HG03378 (cell line): ENCODE results near the gene CACNA1C.

ENCODE experiments used
- ATAC-seq: cut with Tn5 transposase; IDR thresholded peaks from one replicate; pipeline ENCODE4 v1.9.1; 2021; ENCODE audit warnings: mild to moderate bottlenecking, moderate library complexity; ENCODE audit not compliant: unreplicated experiment

CACNA1C gene

DNA sequence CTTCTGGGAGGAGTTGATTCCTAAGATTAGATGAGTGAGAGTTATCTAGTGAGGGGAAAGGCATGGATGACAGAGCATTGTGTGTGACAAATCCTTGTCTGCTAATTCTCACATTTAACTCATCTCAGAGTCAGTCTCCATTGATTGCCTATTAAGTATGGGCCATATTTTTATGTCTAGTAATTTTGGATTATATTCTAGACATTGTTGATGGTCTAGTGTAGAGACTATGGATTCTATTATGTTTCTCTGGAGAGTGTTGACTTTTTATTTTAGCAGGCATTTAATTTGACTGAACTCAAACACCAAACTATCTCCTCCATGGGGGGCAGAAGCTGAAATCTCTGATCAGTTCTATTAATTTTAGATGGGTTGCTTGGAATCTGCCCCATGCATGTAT is 114.4 kb downstream of the CACNA1C start:
- ATAC-seq = no peak

DNA sequence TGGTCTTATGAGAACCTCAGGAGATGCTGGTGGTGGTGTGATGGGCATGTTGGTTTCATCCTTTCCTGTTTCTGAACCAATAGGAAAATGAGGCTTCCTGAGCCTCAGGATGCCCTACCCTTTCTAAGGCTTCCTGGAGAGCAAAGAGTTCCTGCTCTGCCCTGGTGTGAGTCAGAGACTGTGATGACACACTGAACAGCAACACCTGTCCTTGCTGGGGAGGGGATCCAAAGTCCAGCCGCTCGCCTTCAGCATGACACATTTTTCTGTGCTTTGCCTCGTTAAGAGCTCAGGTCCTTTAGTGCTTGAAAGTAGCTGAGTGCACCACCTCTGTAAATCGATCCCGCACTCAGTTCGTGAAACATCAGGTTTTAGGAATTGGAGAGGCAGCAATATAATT is 116.0 kb downstream of the CACNA1C start:
- ATAC-seq = no peak

DNA sequence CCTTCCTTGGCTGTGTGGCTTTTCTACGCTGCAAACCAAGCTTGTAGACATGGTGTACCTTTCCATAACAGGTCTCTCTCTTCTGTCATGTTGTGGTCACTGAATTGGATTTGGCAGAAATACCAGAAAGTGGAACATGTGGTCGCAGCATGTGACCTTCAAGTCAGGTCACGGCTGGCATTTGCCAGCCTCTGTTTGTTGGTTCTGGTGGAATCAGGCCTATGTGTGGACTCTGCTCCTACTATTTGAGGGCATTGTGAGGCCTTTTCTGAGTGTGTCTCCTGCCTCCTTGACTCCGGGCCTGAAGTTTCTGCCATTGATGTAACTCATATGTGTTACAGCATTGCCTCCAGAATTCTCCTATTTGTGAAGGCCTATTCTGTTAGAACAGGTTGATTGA is 116.7 kb downstream of the CACNA1C start:
- ATAC-seq = no peak

DNA sequence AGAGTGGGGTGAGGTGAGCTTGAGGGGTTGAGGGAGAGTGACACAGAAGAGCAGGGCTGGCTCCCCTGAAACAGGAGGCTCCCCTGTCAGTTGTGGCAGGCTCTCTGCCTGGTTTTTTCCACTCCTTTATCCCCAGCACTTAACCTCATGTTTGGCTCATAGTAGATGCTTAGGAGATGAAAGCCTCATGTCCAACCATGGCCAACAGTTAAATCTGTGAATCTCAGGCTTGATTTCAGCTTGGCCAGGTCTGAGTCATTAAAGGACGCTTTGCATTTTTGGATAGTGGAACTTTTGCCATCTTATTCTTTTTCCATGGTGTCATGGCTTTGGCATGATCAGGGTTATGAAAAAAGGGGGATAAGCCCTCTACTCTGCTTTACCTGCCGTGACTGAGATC is 117.2 kb downstream of the CACNA1C start:
- ATAC-seq = no peak

DNA sequence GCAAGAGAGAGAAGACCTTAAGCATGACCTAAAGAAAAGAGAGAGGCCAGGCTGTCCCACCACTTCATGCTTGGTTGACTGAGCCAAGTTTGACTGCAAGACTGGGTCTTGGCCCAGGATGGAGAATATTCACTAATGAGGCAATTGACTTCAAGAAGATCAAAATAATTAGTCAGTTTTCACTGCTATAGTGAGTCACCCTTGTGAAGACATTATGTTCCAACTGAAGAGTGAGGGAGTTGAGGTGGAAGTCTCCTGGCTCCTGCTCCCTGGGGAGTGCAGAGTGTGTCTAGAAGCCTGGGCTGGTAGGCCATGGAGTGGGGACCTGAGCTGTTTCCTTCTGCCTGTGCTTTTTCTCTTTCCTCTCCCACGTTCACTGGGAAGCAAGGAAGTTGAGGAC is 117.6 kb downstream of the CACNA1C start:
- no peak for ATAC-seq

DNA sequence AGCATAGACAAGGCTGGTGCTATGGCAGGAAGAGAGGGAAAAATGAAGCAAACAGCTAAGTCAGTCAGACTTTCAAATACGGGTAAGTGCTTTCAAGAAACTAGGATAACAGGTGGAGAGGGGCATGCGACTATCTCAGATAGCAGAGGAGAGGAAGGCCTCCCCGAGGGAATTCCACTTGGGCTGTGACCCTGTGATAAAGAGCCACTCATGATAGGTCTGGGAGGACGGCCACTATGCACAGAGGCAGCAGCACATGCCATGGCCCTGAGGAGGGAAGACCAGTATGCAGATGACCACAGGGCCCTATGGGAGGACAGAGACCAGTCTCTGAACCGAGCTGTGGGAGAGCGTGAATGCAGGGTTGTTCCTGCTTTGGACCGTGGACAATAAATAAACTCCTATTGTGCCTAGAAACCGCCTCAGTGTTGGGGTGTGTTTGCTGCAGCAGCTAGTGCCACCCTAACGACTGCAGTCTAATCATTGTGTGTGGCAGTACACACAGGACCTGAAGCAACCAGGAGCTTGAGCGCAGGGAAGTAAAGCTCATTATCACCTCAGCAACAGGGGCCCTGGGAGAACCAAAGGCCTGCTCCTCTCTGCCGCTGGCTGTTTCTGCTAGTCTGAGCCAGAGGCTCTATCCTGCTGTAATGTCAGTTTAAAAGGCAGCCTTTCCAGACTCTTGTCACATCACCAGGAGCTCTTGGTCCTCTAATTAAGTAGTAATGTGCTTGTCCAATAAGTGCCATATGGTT is 119.1 kb downstream of the CACNA1C start:
- no peak for ATAC-seq

DNA sequence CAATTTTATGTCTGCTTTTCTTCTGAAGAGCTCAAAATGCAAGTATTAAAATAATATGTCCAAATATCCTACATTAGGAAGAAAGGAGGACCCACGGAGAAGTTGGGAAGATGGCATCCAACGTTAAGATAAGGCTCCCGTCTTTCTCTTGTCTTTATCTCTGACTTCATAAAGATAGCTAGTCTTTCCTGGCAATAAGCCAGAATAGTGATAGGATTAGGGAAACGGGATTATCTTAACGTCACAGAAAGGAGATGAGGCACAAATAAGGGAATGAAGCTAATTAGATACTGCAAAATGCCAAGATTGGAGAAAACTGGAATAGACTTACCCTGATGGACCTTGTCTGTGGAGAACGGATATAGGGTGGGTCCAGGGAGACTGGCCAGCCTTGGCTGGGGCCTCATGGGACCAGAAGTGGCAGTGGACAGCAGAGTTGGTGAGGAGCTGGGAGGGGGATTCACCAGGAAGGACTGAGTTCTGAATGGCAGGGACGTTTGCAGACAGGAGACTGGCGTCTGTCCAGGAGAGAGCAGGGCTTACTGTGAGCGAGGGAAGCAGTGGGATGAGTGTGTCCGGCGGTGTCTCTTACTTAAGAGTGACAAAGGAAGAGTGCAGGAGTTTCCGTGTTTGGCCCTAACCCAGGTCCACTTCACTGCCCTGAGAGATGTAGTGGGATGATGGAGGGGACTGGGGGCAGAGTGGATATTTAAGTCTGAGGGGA is 119.9 kb downstream of the CACNA1C start:
- ATAC-seq = no peak

DNA sequence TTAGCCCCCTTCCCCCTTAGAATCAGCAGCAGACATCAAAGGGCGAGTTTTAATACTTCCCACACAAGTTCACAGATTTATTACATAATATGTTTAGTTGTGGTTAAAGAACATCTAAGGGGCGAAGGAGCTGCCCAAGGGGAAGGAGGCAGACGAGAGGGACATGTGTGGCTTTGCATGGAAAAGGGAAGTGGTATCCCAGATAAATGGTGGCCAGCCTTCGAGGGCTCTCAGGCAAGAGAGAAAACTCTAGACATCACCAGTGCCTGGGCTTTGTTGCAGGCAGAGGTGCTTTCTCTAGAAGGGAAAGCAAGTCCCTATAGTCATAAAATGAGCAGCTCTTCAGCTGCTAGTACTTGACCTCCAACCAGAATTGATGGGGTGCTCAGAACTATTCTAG is 121.2 kb downstream of the CACNA1C start:
- no peak for ATAC-seq

DNA sequence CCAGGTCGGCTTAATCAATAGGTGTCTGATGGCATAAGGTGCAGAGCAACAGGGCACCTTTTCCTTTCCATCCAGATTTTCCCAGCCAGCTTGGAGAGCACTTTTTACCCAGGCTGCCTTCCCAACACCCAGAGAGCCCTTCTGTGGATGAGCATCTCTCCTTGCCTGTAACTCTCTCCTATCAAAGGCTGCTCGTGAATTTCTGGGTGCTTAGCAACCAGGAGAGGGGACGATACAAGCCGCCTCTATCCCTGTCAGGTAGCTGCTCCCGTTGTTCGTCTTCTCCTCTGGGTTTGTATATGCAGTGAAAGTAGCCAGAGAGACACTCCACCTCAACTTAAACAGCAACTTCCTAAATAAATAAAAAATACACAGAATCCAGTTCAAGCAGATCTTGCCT is 124.2 kb downstream of the CACNA1C start:
- ATAC-seq = no peak

DNA sequence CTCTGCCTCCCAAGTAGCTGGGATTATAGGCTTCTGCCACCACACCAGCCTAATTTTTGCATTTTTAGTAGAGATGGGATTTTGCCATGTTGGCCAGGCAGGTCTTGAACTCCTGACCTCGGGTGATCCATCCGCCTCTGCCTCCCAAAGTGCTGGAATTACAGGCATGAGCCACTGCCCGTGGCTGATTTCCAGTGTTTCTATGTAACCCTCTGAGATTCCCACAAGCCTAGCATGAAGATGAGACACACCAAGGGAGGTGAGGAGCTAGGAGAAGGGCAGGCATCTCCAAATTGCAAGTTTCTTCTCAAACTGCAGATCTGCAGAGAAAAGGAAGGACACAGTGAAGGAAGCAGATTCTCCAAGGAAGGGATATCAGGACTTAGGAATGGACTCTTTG is 125.0 kb downstream of the CACNA1C start:
- no peak for ATAC-seq

DNA sequence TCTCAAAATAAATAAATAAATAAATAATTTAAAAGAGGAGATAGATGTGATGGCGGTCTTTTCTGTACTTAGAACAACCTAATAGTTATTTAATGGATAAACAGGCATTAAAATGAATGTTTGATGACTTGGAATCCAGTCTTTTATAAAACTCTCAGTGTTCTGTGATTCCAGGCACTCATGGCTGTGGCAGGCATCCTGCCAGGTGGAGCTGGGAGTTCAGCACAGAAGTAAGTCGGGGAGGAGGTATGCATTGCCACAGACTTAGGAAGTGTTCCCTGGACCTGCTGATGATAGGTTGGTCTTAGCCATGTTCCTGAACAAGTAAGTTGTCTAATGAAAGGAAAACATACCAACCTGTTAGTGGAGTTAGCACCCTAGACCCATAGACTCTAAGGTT is 126.3 kb downstream of the CACNA1C start:
- ATAC-seq = no peak

DNA sequence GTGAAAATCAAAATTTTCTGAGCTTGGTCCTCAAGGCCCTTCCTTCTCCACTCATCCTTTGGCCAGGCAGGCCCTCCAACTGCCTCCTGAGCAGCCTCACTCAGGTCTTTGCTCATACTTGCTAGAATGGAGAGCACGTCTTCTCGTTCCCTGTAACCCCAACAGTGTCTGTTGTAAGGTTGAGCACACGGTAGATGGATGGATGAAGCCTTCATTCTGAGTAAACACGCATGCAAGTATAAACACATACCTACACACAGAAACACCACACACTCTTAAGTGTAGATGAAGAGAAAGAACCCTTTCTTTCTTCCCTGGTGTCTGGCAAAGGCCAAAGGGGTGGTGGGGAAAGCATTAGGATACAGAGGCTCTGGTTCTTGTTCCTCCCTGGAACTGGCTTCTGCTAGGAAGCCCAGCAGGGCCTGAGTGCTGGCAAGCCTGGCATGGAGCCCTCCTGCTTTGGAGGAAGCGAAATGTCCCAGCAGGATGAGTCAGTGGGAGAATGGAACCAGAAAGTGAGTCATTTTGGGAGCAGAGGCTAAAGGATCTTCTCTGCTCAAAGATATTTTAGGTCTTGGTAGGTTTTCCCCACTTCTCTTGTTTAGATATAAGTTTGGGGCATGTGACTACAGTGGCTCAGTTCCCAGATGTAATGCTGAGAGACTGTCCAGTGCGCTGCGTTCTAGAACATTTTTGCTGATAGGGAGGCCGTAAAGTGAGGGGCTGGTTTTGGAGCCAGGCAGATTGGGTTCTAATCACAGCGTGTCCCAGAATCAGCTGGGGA is 127.4 kb downstream of the CACNA1C start:
- no peak for ATAC-seq

DNA sequence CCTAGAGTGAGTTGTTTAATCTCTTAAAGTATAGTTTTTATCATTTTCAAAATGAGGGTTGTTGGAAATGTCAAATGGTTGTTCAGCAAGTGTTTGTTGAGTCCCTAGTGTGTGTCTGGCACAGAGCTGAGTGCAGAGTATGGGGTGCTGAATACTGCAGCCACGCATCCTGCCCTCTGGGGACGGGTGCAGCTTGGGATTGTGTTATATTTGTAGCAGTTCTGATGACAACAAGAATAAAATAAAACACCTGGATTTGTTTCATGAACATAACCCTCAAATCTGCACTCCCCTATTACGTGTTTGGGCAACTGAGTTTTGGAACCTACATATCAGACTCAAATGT is 127.9 kb downstream of the CACNA1C start:
- ATAC-seq = no peak

DNA sequence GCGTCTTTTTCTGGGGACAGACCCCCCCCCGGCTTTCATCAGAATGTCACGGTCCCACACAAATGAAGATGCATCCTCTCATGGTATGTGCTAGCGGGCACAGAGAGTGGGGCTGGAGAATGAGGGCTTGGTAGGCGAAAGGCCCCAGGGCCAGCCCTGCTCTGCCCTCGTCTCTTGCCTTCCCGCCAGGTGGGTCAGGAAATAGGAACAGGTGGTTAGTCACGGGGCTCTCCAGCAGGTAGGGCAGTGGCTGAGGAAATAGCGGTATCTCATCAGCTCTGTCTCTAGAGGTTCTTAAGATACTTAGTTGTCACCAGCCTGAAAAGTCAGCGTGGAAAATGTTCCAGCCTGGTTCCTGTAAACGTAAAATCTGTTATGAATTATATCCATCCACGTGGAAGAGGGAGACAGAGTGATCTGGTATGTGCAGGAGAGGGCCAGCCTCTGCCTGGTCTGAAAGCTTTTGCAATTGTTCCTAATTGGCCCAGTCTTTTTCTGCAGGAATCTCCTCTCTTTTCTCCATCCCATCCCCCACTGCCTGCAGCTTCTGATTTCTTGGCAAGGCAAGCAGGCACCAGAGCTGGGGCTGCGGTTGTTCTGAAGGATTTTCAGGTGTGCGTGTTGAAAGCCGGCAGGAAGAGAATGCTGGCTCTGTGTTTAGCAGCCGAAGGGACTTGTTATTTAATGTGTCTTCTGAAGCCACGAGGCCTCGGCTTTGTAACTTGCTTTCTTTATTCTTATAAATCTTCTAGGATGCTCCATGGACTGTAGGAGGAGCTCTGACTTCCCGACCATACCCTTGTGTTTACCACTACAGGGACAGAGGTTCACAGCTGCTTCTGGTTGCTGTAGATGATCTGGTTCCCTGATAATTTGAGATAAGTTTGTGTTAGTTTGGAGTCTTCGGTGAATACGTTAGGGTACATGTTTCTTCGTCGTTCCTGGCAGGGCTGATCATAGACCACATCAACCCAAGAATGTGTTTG is 131.1 kb downstream of the CACNA1C start:
- no peak for ATAC-seq

DNA sequence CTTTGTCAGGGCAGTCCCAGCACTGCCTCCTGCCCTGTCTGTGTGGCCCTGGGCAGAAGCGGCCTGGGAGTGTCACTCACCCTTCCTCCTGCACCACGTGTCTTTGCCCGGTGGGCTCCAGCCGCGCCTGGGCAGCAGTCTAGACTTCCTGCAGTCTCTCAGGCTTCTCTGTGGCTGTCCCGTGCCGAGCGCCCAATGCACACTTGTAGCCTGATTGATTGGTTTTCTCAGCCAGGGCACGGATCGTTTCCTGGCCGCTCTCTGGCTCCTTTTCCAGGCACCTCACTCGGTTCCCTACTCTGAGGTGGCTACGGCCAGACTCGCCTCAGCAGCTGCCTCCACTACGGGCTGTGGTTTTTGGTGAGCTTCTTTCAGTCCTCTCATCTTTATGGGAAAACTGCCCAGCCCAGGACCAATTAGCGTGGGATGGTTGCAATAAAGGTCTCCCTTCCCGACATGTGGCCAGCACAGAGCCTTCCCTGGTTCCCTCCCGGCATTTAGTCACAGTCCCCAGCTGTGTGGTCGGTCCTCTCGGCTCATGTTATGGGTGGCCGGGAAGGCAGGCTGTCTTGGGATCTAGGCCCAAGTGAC is 133.1 kb downstream of the CACNA1C start:
- no peak for ATAC-seq

DNA sequence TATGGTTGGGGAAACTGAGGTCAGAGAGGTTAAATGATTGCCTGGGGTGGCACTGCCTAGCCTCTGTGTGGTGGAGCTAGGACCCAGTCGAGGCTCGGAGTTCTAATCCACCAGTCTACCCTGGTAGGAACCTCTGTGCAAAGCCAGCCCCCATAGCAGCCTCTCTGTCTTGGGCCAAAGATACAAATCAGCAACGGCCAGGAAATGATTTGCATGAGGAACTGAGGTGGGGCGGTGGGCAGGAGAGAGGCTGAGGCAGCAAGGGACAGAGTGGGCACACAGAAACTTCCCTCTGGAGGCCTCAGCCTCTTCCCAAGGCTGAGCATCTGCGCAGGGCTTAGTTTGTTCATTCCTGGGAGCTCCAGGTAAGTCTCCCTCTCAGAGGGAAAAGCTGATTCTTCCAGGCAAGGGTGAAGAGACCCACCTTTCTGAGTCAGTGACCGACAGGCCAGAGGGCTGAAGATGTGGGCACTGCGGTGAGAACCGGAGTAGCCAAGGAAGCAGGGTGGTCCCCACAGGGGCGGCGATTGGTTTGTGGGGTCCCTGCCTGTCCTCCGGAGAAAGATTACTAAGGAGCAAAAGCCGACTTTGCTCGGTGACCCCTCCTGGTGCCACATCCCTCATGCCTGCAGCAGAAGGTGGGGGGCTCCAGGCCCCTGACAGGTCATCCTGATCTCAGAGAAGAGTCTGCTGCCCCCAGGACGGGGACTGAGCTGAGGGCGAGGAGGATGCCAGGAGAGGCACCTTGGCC is 134.6 kb downstream of the CACNA1C start:
- no peak for ATAC-seq

DNA sequence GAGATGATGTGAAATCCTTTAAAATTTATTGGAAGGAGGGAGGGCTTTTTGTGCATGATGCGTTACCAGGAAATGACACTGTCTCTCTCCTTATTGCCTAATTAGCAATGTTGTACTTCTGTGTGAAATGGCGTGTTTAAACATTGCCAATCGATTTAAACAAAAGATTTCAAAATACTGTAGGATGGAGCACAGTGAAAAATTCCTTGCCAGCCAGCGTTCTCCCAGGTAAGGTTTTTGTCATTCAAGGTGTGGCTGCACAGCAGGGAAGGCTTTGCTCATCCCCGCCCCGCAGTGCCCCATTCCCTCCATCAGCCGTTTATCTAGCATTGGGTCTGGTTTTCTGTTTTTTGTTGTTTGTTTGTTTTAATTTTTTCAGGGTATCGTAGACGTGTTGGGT is 137.3 kb downstream of the CACNA1C start:
- no peak for ATAC-seq

DNA sequence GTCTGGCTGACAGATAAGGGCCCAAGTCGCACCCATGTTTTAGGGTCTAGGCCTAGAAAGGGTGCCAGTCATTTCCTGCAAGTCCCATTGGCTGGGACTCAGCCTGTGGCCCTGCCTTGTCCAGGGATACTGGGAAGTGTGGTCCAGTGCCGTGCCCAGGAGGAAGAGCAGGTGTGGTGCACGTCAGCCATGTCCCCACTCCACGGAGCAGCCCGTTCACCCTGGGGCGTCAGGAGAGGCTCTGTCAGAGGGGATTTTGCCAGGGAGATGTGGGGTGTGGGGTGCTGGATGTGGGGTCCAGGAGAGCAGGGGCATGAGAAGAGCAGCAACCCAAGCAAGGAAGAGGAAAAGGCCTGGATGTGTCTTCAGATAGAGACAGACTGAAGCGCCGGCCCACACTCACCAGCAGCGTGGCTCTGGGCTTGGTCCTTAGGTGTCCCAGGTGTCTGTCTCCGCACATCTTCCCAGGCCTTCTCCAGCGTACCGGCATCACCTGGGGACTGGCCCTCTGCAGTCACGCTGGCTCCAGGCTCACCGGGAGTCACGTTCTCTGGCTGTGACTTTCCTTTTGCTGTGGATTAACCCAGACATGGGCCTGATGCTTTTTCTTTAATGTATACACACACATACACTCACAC is 138.2 kb downstream of the CACNA1C start:
- no peak for ATAC-seq

DNA sequence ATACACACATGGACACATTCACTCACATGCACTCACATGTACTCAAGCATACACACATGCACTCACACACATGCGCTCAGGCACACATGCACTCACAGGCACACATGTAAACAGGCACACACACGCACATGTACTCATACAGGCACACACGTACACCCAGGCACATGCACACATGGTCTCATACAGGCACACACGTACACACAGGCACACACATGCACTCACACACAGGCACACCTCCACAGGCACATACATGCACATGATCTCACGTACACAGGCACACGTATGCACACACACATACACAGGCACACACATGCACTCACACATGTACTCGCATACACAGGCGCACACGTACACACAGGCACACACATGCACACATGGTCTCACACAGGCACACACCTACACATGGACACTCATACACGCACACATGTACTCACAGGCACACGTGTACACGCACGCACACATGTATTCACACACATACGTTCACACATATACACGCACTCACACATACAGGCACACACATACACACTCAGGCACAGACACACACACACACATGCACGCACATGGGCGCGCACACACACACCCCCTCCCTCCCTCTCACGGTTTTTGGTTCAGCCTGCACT is 138.9 kb downstream of the CACNA1C start:
- ATAC-seq = no peak
